Measurements from ENCODE around the gene CTBS. TPM values are rescaled to one million over a fixed set of nuclear protein-coding genes. Genes with fewer than 3 reads are reported as not detected.

CTBS gene
- total and polyA plus RNA-seq, 2 of the 13 experiments (the other 11 are each of a cell fraction or from before 2014, with no cell fraction given) = 4.7 to 12.4 TPM

DNA sequence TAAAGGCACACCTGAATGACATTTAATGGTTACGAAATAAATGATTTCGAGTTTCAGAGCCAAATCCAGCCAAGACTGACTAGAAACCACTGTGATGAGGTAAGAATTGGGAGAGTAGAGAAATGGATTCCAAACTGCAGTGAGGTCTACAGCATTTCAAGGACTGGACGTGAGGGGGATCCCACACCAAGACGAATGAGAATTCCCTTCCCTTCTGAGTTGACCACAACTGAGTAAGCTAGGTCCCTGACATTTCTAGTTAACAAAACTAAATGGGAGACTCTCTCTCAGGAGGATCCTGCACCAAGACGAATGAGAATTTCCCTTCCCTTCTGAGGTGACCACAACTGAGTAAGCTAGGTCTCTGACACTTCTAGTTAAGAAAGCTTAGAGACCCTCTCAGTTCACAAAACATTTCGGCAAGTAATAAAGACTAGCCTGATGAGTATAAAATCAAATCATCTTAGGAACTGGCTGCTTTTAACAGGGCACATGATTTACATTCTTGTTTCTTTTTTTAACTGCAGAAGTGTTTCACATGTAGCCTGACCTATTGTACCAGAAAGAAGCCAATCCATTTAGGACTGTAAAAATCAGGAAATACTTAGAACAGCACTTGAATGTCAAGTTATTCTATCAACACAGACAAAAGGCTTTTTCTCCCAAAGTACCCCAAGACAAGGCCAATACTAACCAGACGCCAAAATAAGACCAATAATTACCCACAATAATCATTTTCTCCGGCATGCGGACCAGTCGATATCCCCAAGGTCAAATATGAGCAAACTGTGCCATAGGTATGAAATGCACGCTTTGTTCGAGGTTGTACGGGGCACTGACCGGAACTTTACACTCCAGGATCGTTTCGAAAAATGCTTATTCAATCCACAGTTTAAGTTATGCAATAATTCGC, 69.4 kb downstream of the CTBS start (continued):
- TF ChIP-seq, protein P1, sequence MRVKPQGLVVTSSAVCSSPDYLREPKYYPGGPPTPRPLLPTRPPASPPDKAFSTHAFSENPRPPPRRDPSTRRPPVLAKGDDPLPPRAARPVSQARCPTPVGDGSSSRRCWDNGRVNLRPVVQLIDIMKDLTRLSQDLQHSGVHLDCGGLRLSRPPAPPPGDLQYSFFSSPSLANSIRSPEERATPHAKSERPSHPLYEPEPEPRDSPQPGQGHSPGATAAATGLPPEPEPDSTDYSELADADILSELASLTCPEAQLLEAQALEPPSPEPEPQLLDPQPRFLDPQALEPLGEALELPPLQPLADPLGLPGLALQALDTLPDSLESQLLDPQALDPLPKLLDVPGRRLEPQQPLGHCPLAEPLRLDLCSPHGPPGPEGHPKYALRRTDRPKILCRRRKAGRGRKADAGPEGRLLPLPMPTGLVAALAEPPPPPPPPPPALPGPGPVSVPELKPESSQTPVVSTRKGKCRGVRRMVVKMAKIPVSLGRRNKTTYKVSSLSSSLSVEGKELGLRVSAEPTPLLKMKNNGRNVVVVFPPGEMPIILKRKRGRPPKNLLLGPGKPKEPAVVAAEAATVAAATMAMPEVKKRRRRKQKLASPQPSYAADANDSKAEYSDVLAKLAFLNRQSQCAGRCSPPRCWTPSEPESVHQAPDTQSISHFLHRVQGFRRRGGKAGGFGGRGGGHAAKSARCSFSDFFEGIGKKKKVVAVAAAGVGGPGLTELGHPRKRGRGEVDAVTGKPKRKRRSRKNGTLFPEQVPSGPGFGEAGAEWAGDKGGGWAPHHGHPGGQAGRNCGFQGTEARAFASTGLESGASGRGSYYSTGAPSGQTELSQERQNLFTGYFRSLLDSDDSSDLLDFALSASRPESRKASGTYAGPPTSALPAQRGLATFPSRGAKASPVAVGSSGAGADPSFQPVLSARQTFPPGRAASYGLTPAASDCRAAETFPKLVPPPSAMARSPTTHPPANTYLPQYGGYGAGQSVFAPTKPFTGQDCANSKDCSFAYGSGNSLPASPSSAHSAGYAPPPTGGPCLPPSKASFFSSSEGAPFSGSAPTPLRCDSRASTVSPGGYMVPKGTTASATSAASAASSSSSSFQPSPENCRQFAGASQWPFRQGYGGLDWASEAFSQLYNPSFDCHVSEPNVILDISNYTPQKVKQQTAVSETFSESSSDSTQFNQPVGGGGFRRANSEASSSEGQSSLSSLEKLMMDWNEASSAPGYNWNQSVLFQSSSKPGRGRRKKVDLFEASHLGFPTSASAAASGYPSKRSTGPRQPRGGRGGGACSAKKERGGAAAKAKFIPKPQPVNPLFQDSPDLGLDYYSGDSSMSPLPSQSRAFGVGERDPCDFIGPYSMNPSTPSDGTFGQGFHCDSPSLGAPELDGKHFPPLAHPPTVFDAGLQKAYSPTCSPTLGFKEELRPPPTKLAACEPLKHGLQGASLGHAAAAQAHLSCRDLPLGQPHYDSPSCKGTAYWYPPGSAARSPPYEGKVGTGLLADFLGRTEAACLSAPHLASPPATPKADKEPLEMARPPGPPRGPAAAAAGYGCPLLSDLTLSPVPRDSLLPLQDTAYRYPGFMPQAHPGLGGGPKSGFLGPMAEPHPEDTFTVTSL (CRISPR knock-in tag; IDR thresholded peaks at IDR 0.05; ENCODE audit: borderline replicate concordance) = peak; percentile 66; the same call in 1 of the 2 replicates
- TF ChIP-seq STAG1 (CRISPR knock-in tag; IDR thresholded peaks at IDR 0.05) = no peak
- TF ChIP-seq KMT2A (CRISPR knock-in tag; IDR thresholded peaks at IDR 0.05) = peak; percentile 32; the same call in 1 of the 2 replicates
- peak; percentile 47; the same call in 1 of the 2 replicates for TF ChIP-seq FOXP4 (CRISPR knock-in tag; IDR thresholded peaks at IDR 0.05)
- TF ChIP-seq KLF6 (CRISPR knock-in tag; IDR thresholded peaks at IDR 0.05) = 0 out of 2 replicates have a peak, but pooled peaks have one; percentile 15

Data from HepG2 (cell line).